HepG2 (cell line): ENCODE data around the gene XPR1. TPM values are rescaled to one million over a fixed set of nuclear protein-coding genes. Genes with fewer than 3 reads are reported as not detected.
A peak's percentile ranks its signal among the peaks of the same experiment; 100 is the strongest.

Experiments used
- ATAC-seq: fragments of 200-7000 bp; cut with Tn5 transposase; 3 replicates; pipeline ENCODE4 v1.9.1; 2020; ENCODE audit warnings: mild to moderate bottlenecking, moderate library complexity
- BruUV-seq: library from RNA; stranded (reverse); fragments of 400-500 nt; replicated peaks from 2 replicates; lab custom pipeline; 2021; lab: Mats Ljungman, UMichigan
- CTCF ChIA-PET: fragments of 300-600 bp; formaldehyde crosslinking; extraction: SDS; loops from one replicate; lab custom pipeline; 2021; ENCODE audit warnings: low total read pairs, inconsistent platforms, low intra/inter-chr PET ratio; lab: Yijun Ruan, JAX
- POLR2A ChIA-PET: fragments of 350-600 bp; sonication (Branson Sonifier 250); formaldehyde crosslinking; loops from one replicate; lab custom pipeline; 2020; ENCODE audit warnings: antibody characterized with exemption, inconsistent platforms; lab: Yijun Ruan, JAX
- DNase-seq: peaks from one replicate; pipeline ENCODE4 v3.0.0-alpha.2; 2015; ENCODE audit warnings: low spot score
- FAIRE-seq: peaks from 3 replicates; lab custom pipeline; 2011; peaks lifted over from hg19 to GRCh38; lab: Jason Lieb, UNC
- H2AFZ ChIP-seq: one replicate; pipeline ENCODE4 v1.6.1; 2011; ENCODE audit warnings: low read length, inconsistent platforms
- H3K27ac ChIP-seq: fragments of 300-600 bp; 3 replicates; pipeline ENCODE4 v1.8.0; 2011; ENCODE audit warnings: mixed run types, mild to moderate bottlenecking, mixed read lengths, low read length, inconsistent platforms; ENCODE audit not compliant: insufficient read depth; ENCODE audit errors: extremely low read length
- H3K27me3 ChIP-seq, 2 experiments: fragments of 200-600 bp in 1 of 2; 2 replicates in 1 of 2; 3 replicates in 1 of 2; pipeline versions ENCODE4 v1.6.0 to v1.8.0; 2011; ENCODE audit warnings: low read length in 2 of 2, mild to moderate bottlenecking in 2 of 2, moderate library complexity in 2 of 2, inconsistent platforms in 1 of 2; ENCODE audit not compliant: insufficient read depth in 2 of 2, control insufficient read depth in 1 of 2
- H3K36me3 ChIP-seq, 2 experiments: fragments of 200-600 bp in 1 of 2; replicated peaks in 1 of 2; 2 replicates in 1 of 2; 3 replicates in 1 of 2; pipeline versions ENCODE4 v1.5.1 to v1.8.0; 2011; ENCODE audit warnings: low read length in 2 of 2, inconsistent platforms in 1 of 2; ENCODE audit not compliant: insufficient read depth in 2 of 2, control insufficient read depth in 1 of 2
- H3K4me1 ChIP-seq: 2 replicates; pipeline ENCODE4 v1.5.1; 2012; ENCODE audit warnings: low read length, inconsistent platforms; ENCODE audit not compliant: insufficient read depth
- H3K4me2 ChIP-seq: 2 replicates; pipeline ENCODE4 v1.6.0; 2011; ENCODE audit warnings: low read depth, low read length, inconsistent platforms
- H3K4me3 ChIP-seq, 3 experiments: fragments of 200-600 bp in 1 of 3; sonication (generic), shearing (Covaris generic) in 1 of 3; replicated peaks in 1 of 3; 2 replicates each; pipeline ENCODE4 v1.5.1; 2011 to 2016; ENCODE audit warnings: low read length in 3 of 3, inconsistent platforms in 2 of 3, low read depth in 2 of 3, mild to moderate bottlenecking in 2 of 3, control low read depth in 1 of 3, mixed read lengths in 1 of 3; ENCODE audit not compliant: insufficient read depth in 1 of 3
- H3K79me2 ChIP-seq: one replicate; pipeline ENCODE4 v1.6.1; 2011; ENCODE audit warnings: low read length, inconsistent platforms; ENCODE audit not compliant: insufficient read depth
- H3K9ac ChIP-seq: 2 replicates; pipeline ENCODE4 v1.6.0; 2011; ENCODE audit warnings: mild to moderate bottlenecking, low read depth, low read length, inconsistent platforms; ENCODE audit not compliant: insufficient read depth
- H3K9me3 ChIP-seq: 2 replicates; pipeline ENCODE4 v1.5.1; 2012; ENCODE audit warnings: mild to moderate bottlenecking, low read length
- H4K20me1 ChIP-seq: 2 replicates; pipeline ENCODE4 v1.6.0; 2011; ENCODE audit warnings: inconsistent platforms, mild to moderate bottlenecking, low read length, moderate library complexity; ENCODE audit not compliant: insufficient read depth
- BCL3 ChIP-seq: sonication (generic); formaldehyde crosslinking; IDR thresholded peaks from 2 replicates; pipeline ENCODE4 v1.5.1; 2020; ENCODE audit warnings: mild to moderate bottlenecking, missing genetic modification reagents, moderate library complexity
- BORCS8-MEF2B ChIP-seq: sonication (generic); formaldehyde crosslinking; IDR thresholded peaks from 2 replicates; pipeline ENCODE4 v1.8.0; 2022; ENCODE audit warnings: mild to moderate bottlenecking, missing genetic modification reagents
- NAIF1 ChIP-seq: sonication (generic); formaldehyde crosslinking; IDR thresholded peaks from 2 replicates; pipeline ENCODE4 v1.5.0; 2020; ENCODE audit warnings: mild to moderate bottlenecking, missing genetic modification reagents, borderline replicate concordance
- NR3C1 ChIP-seq: sonication (generic); formaldehyde crosslinking; IDR thresholded peaks from 2 replicates; pipeline ENCODE4 v1.4.0; 2020; ENCODE audit warnings: missing genetic modification reagents
- SCMH1 ChIP-seq: sonication (generic); formaldehyde crosslinking; IDR thresholded peaks from 2 replicates; pipeline ENCODE4 v1.9.0; 2021; ENCODE audit warnings: missing genetic modification reagents, mild to moderate bottlenecking, borderline replicate concordance
- SRSF9 ChIP-seq: fragments of 200-400 bp; formaldehyde crosslinking; IDR thresholded peaks from 2 replicates; pipeline ENCODE4 v1.6.1; 2018; ENCODE audit warnings: borderline replicate concordance, mild to moderate bottlenecking, low read depth, low read length; ENCODE audit not compliant: insufficient read depth, poor library complexity, severe bottlenecking
- TBX2 ChIP-seq: sonication (generic); formaldehyde crosslinking; IDR thresholded peaks from 2 replicates; pipeline ENCODE4 v1.5.0; 2020; ENCODE audit warnings: missing genetic modification reagents, mild to moderate bottlenecking, borderline replicate concordance
- TP53 ChIP-seq: sonication (generic); formaldehyde crosslinking; conservative IDR thresholded peaks from 2 replicates; pipeline ENCODE4 v1.4.0; 2020; ENCODE audit warnings: missing genetic modification reagents
- ZNF3 ChIP-seq: IDR thresholded peaks from 2 replicates; pipeline ENCODE4 v1.7.0; 2017; ENCODE audit warnings: inconsistent platforms
- ZSCAN30 ChIP-seq: sonication (generic); formaldehyde crosslinking; IDR thresholded peaks from 2 replicates; pipeline ENCODE4 v1.5.0; 2020; ENCODE audit warnings: mild to moderate bottlenecking, missing genetic modification reagents
- WGBS: methylation state at CpG from one replicate; pipeline ENCODE4 v1.1.6; 2017; ENCODE audit warnings: low lambda C conversion rate; 5-methylcytosine and 5-hydroxymethylcytosine counted together
- in situ Hi-C: cut with HindIII; loops from 2 replicates; pipeline ENCODE4 v1.10.0; 2017; ENCODE audit warnings: low pct_unique_long_range_greater_than_20kb; ENCODE audit not compliant: extremely low pct_ligation_motif_present
- intact Hi-C: fragments of 100-400 bp; cut with micrococcal nuclease; formaldehyde crosslinking; loops from one replicate; pipeline ENCODE4 v1.10.0; 2022; ENCODE audit not compliant: unreplicated experiment
- polyA plus RNA-seq, 8 experiments: library from polyadenylated mRNA; depleted of rRNA in 3 of 8; stranded (reverse) in 7 of 8; unstranded in 1 of 8; fragments of >200 nt; fragmentation: Illumina TruSeq in 4 of 8; extraction: Trizol in 4 of 8; gene quantifications; 2 replicates each; pipeline versions ENCODE4 v1.2.1 to v1.2.3, GENCODE V29; 2011 to 2016; ENCODE audit warnings: low read depth in 4 of 8, missing spikeins in 1 of 8, mixed read lengths in 1 of 8; ENCODE audit not compliant: insufficient read depth in 1 of 8
- total RNA-seq, 5 experiments: library from RNA; depleted of rRNA; stranded (reverse); fragments of >200 nt; fragmentation: Illumina TruSeq; extraction: Trizol; gene quantifications; 2 replicates each; pipeline ENCODE4 v1.2.3, GENCODE V29; 2016; ENCODE audit warnings: low read depth in 1 of 5
- TF ChIP-seq, protein P1 (sequence below): sonication (generic); formaldehyde crosslinking; IDR thresholded peaks from 2 replicates; pipeline ENCODE4 v1.9.0; 2021; ENCODE audit warnings: missing genetic modification reagents, mild to moderate bottlenecking, borderline replicate concordance
- TF ChIP-seq, protein P2 (sequence below): sonication (generic); formaldehyde crosslinking; IDR thresholded peaks from 2 replicates; pipeline ENCODE4 v1.4.0; 2020; ENCODE audit warnings: missing genetic modification reagents

XPR1 gene
- total and polyA plus RNA-seq, 2 of the 13 experiments (the other 11 are each of a cell fraction or from before 2014, with no cell fraction given): 22.3 to 23.6 TPM

GRCh38 chr1:180924939-180925338 lies 293.1 kb downstream of the XPR1 start:
- DNase-seq (no peak), FAIRE-seq (no peak), ATAC-seq (no peak)
- peak overlapping the region; percentile 44; the same call in 1 of the 2 replicates for H3K9ac ChIP-seq
- intact Hi-C loops (loop anchor here (1.0 to 2.0 kb wide), 2 partner anchors 8 to 32 kb away; no protein-coding TSS in a partner anchor), in situ Hi-C loops (no loop called here)
- CTCF ChIA-PET: no interaction called here
- no peaks in the 10 kb centered on the region for H3K9me3 ChIP-seq
- no peaks in the 10 kb centered on the region for H4K20me1 ChIP-seq
- peaks cover 0 to under 1% of the 10 kb centered on the region in 2 experiments; a peak in 3 of 5 replicates for H3K27me3 ChIP-seq
- no peaks in the 10 kb centered on the region for H3K79me2 ChIP-seq
- no peak overlapping the region for H2AFZ ChIP-seq
- peak overlapping the region; percentile 80 for H3K4me2 ChIP-seq
- H3K4me1 ChIP-seq: peaks cover 75% of the 10 kb centered on the region
- BruUV-seq: no TSS peak
- H3K27ac ChIP-seq: peak overlapping the region; percentile 56
- POLR2A ChIA-PET: interaction anchor here (0.9 to 2.0 kb wide), 6 partner anchors 10 to 423 kb away, joined by 3 to 8 read pairs (median 4); partner anchors contain the start of gene ACBD6
- WGBS: 48% methylated on average over 2 of the region's 2 CpGs
- no peaks in the 10 kb centered on the region for H3K36me3 ChIP-seq
- TF ChIP-seq NAIF1 (CRISPR knock-in tag): no peak
- TF ChIP-seq NR3C1: no peak
- 0 out of 2 replicates have a peak, but pooled peaks have one; percentile 12 for TF ChIP-seq BORCS8-MEF2B
- no peak for TF ChIP-seq BCL3 (CRISPR knock-in tag)
- TF ChIP-seq ZSCAN30 (CRISPR knock-in tag): no peak
- H3K4me3 ChIP-seq: peak overlapping the region in 1 of 3 experiments; percentile 60; a peak in 2 of 6 replicates

DNA sequence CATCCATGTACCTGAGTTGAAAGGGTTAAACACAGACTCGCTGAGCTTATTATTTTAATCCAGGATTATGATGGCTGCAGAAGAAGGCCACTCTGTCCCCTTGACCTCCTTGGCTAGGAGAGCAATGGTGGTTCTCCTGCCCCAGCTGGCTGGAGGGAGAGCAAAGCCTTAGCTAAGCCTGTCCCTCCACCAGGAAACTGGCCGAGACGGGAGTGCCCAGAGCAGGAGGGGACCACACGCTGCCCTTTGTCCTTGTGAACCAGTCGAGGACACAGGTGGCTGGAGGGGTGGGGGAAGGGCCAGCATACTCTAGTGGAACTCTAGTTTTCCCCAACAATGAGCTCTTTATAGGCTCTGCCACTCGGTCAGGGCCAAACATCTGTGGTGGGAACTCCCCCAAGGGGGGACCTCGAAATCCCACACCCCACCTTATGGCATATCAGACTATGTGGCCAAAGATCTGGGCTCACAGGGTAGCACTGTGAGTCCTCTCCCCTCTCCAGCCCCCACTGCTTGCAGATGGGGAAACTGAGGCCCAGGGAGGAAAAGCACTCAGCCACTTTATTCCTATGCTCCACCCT lies 293.7 kb downstream of the XPR1 start:
- no peaks in the 10 kb centered on the region; a peak in 1 of 5 replicates for H3K27me3 ChIP-seq
- no peaks in the 10 kb centered on the region for H4K20me1 ChIP-seq
- H3K79me2 ChIP-seq: no peaks in the 10 kb centered on the region
- H3K4me1 ChIP-seq: peaks cover 75% of the 10 kb centered on the region
- 0% methylated on average over 3 of the region's 7 CpGs for WGBS
- peak overlapping the region; percentile 80 for H3K4me2 ChIP-seq
- no peaks in the 10 kb centered on the region for H3K36me3 ChIP-seq
- ChIA-PET CTCF (no interaction called here), POLR2A (interaction anchor here (0.9 to 2.0 kb wide), 9 partner anchors 10 to 423 kb away, joined by 3 to 8 read pairs (median 4); partner anchors contain the start of genes ACBD6 and IER5)
- no peaks in the 10 kb centered on the region for H3K9me3 ChIP-seq
- H2AFZ ChIP-seq: no peak overlapping the region
- peak; percentile 87 for ATAC-seq
- peak; percentile 84 for DNase-seq
- peak overlapping the region; percentile 56 for H3K27ac ChIP-seq
- no TSS peak for BruUV-seq
- peak overlapping the region in 2 of 3 experiments; percentile 27 to 60; a peak in 3 of 6 replicates for H3K4me3 ChIP-seq
- in situ Hi-C loops (no loop called here), intact Hi-C loops (loop anchor here (1.0 to 2.0 kb wide), 2 partner anchors 8 to 33 kb away; no protein-coding TSS in a partner anchor)
- peak; percentile 88 for FAIRE-seq
- peak overlapping the region; percentile 52 for H3K9ac ChIP-seq
- TF ChIP-seq ZNF3 (CRISPR knock-in tag) (0 out of 2 replicates have a peak, but pooled peaks have one; percentile 23), SCMH1 (CRISPR knock-in tag) (no peak), SRSF9 (no peak), TP53 (CRISPR knock-in tag) (no peak), TBX2 (peak; percentile 68; the same call in 1 of the 2 replicates)
- TF ChIP-seq, protein P1, sequence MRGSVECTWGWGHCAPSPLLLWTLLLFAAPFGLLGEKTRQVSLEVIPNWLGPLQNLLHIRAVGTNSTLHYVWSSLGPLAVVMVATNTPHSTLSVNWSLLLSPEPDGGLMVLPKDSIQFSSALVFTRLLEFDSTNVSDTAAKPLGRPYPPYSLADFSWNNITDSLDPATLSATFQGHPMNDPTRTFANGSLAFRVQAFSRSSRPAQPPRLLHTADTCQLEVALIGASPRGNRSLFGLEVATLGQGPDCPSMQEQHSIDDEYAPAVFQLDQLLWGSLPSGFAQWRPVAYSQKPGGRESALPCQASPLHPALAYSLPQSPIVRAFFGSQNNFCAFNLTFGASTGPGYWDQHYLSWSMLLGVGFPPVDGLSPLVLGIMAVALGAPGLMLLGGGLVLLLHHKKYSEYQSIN (CRISPR knock-in tag): no peak
- TF ChIP-seq, protein P2, sequence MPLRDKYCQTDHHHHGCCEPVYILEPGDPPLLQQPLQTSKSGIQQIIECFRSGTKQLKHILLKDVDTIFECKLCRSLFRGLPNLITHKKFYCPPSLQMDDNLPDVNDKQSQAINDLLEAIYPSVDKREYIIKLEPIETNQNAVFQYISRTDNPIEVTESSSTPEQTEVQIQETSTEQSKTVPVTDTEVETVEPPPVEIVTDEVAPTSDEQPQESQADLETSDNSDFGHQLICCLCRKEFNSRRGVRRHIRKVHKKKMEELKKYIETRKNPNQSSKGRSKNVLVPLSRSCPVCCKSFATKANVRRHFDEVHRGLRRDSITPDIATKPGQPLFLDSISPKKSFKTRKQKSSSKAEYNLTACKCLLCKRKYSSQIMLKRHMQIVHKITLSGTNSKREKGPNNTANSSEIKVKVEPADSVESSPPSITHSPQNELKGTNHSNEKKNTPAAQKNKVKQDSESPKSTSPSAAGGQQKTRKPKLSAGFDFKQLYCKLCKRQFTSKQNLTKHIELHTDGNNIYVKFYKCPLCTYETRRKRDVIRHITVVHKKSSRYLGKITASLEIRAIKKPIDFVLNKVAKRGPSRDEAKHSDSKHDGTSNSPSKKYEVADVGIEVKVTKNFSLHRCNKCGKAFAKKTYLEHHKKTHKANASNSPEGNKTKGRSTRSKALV (CRISPR knock-in tag): no peak
